B cell (primary cell): ENCODE measurements around the gene SRBD1. TPM values are rescaled to one million over a fixed set of nuclear protein-coding genes. Genes with fewer than 3 reads are reported as not detected.

Source experiments
- ATAC-seq: fragments of 200-7000 bp; cut with Tn5 transposase; one replicate; pipeline ENCODE4 v1.10.0; 2021; ENCODE audit warnings: low read depth, mild to moderate bottlenecking, moderate number of reproducible peaks, moderate library complexity
- CTCF ChIA-PET: fragments of 350-600 bp; sonication (Branson Sonifier 250); formaldehyde crosslinking; loops from one replicate; lab custom pipeline; 2021; ENCODE audit warnings: antibody characterized with exemption, inconsistent platforms; lab: Charles Lee
- POLR2A ChIA-PET: fragments of 350-600 bp; sonication (Branson Sonifier 250); formaldehyde crosslinking; loops from one replicate; lab custom pipeline; 2021; ENCODE audit warnings: antibody characterized with exemption; lab: Charles Lee
- DNase-seq: peaks from one replicate; pipeline ENCODE4 v3.0.0; 2013
- H2AFZ ChIP-seq: 2 replicates; pipeline ENCODE4 v1.6.1; 2012; ENCODE audit warnings: mild to moderate bottlenecking, low read depth, low read length; ENCODE audit not compliant: insufficient read depth, poor library complexity, severe bottlenecking
- H3K27ac ChIP-seq, 2 donors: 1 replicate in 1 of 2; 2 replicates in 1 of 2; pipeline ENCODE4 v1.5.1; 2012 to 2013; ENCODE audit warnings: low read length in 2 of 2, mild to moderate bottlenecking in 2 of 2, moderate library complexity in 1 of 2
- H3K27me3 ChIP-seq, 4 experiments: fragments of 200-600 bp in 1 of 4; sonication (generic) in 1 of 4; replicated peaks in 1 of 4; 1 replicate in 2 of 4; 2 replicates in 2 of 4; pipeline versions ENCODE4 v1.6.1 to v1.7.0; 2013 to 2016; ENCODE audit warnings: low read length in 3 of 4, mild to moderate bottlenecking in 2 of 4, mixed read lengths in 1 of 4, moderate library complexity in 1 of 4; ENCODE audit not compliant: insufficient read depth in 4 of 4, control insufficient read depth in 3 of 4; ENCODE audit errors: control extremely low read depth in 1 of 4
- H3K36me3 ChIP-seq, 2 experiments: replicated peaks in 1 of 2; 1 replicate in 1 of 2; 2 replicates in 1 of 2; pipeline versions ENCODE4 v1.6.1 to v1.7.1; 2013; ENCODE audit warnings: low read length in 1 of 2; ENCODE audit not compliant: insufficient read depth in 2 of 2, control insufficient read depth in 1 of 2; ENCODE audit errors: control extremely low read depth in 1 of 2, extremely low read depth in 1 of 2
- H3K4me1 ChIP-seq, 2 donors: fragments of 200-600 bp in 1 of 2; sonication (generic) in 1 of 2; 1 replicate in 1 of 2; 2 replicates in 1 of 2; pipeline versions ENCODE4 v1.5.1 to v1.6.1; 2013 to 2017; ENCODE audit warnings: low read length in 2 of 2; ENCODE audit not compliant: control insufficient read depth in 2 of 2, insufficient read depth in 2 of 2
- H3K4me2 ChIP-seq: replicated peaks from 2 replicates; pipeline ENCODE3; 2012; ENCODE audit warnings: mild to moderate bottlenecking, low read depth, low read length; ENCODE audit not compliant: poor library complexity, severe bottlenecking
- H3K4me3 ChIP-seq, 5 experiments: fragments of 200-600 bp in 1 of 5; sonication (generic) in 1 of 5; 1 replicate in 3 of 5; 2 replicates in 2 of 5; pipeline versions ENCODE4 v1.5.1 to v1.7.0; 2011 to 2016; ENCODE audit warnings: low read length in 4 of 5, mild to moderate bottlenecking in 4 of 5, low read depth in 2 of 5, control low read depth in 1 of 5, moderate library complexity in 1 of 5; ENCODE audit not compliant: insufficient read depth in 1 of 5; ENCODE audit errors: control extremely low read depth in 1 of 5, extremely low read depth in 1 of 5
- H3K79me2 ChIP-seq: fragments of 200-600 bp; sonication (generic); one replicate; pipeline ENCODE4 v1.6.0; 2016; ENCODE audit warnings: low read length; ENCODE audit not compliant: control insufficient read depth, insufficient read depth
- H3K9ac ChIP-seq: fragments of 200-600 bp; sonication (generic); 2 replicates; pipeline ENCODE4 v1.6.1; 2017; ENCODE audit warnings: mild to moderate bottlenecking, low read length, moderate library complexity
- H3K9me3 ChIP-seq, 3 donors: one replicate each; pipeline versions ENCODE4 v1.6.1 to v1.7.1; 2013; ENCODE audit warnings: low read length in 2 of 3; ENCODE audit not compliant: control insufficient read depth in 2 of 3, insufficient read depth in 1 of 3; ENCODE audit errors: control extremely low read depth in 1 of 3
- H4K20me1 ChIP-seq: 2 replicates; pipeline ENCODE4 v1.6.0; 2012; ENCODE audit warnings: mild to moderate bottlenecking, low read length; ENCODE audit not compliant: insufficient read depth, control insufficient read depth, poor library complexity, severe bottlenecking
- H3K27ac Mint-ChIP-seq: one replicate; pipeline ENCODE4 v1.8.0; 2021; ENCODE audit warnings: mixed read lengths
- H3K27me3 Mint-ChIP-seq: one replicate; pipeline ENCODE4 v1.8.0; 2021; ENCODE audit warnings: mixed read lengths
- H3K4me1 Mint-ChIP-seq: one replicate; pipeline ENCODE4 v1.8.0; 2021; ENCODE audit warnings: mixed read lengths
- H3K4me3 Mint-ChIP-seq: one replicate; pipeline ENCODE4 v1.8.0; 2021; ENCODE audit warnings: mixed read lengths
- H3K9me3 Mint-ChIP-seq: one replicate; pipeline ENCODE4 v1.8.0; 2022; ENCODE audit warnings: mixed read lengths; ENCODE audit not compliant: insufficient read depth
- EZH2 ChIP-seq: IDR thresholded peaks from 2 replicates; pipeline ENCODE4 v1.6.1; 2012; ENCODE audit warnings: borderline replicate concordance, low read depth, mild to moderate bottlenecking, moderate library complexity, low read length; ENCODE audit not compliant: insufficient read depth, poor library complexity, severe bottlenecking
- WGBS: methylation state at CpG from one replicate; pipeline ENCODE4 v1.1.5; 2013; ENCODE audit warnings: missing lambda C conversion rate; ENCODE audit not compliant: insufficient coverage; 5-methylcytosine and 5-hydroxymethylcytosine counted together
- intact Hi-C: fragments of 100-400 bp; cut with micrococcal nuclease; formaldehyde crosslinking; loops from one replicate; pipeline ENCODE4 v1.10.0; 2022
- polyA plus RNA-seq: library from polyadenylated mRNA; depleted of rRNA; stranded (reverse); fragments of >200 nt; gene quantifications from 2 replicates; pipeline ENCODE4 v1.2.3, GENCODE V29; 2012
- total RNA-seq, 2 donors: library from RNA; stranded (reverse); fragments of 120-200 nt in 1 of 2; gene quantifications; 1 replicate in 1 of 2; 2 replicates in 1 of 2; pipeline versions ENCODE4 v1.2.3 to v1.2.4, GENCODE V29; 2013 to 2022
- TF ChIP-seq, protein P1 (sequence below): fragments of 200-600 bp; IDR thresholded peaks from one replicate; pipeline ENCODE4 v1.8.0; 2022; ENCODE audit warnings: antibody characterized with exemption, mild to moderate bottlenecking

SRBD1 gene
- total and polyA plus RNA-seq, 2 donors (not counting 1 experiment from before 2014, with no cell fraction given), result 6.2 to 27.1 TPM

DNA sequence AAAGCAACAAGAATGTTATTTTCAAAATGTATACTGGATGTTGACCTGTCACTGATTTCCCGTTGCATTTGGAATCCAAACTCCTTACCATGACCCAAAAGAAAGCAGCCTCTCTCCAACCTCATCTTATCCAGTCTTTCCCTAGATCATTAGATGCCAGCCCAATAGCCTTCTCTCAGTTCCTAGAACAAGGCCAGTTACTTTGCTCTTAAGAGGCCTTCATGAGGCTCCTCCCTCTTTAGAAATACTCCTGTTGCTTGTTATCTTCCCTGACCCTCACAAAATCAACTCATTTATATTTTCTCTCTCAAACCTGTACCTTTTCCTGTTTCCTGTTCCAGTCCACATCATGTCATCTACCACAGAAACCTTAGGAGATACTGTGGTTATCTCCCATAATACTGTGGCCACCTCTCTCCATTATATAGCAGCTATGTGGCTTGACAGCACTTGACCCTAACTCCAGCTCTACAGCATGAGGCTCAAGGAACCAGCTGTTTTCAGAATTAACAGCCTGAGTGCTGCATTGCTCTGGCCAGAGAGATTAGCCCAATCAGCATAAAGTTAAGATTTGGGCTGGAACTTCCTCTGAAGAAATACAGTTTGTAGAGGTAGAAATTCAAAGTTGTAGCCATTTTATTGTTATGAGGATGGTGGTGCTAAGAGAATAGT lies 22.8 kb downstream of the SRBD1 start:
- ATAC-seq, result no peak

DNA sequence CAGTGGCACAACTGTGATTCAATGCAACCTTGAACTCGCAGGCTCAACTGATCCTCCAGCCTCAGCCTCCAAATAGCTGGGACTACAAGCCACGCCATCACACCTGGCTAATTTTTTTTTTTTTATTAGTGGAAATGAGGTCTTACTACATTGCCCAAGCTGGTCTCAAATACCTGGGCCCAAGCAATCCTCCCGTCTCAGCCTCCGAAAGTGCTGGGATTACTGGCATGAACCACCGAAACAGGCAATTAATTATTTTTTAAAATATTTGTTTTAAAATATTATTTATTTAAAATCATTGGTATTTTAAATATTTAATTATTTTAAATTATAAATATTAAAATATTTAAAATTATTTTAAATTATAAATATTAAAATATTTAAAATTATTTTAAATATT lies 24.5 kb downstream of the SRBD1 start:
- no peaks in the 10 kb centered on the region for H3K9me3 ChIP-seq
- TF ChIP-seq EZH2, result no peak
- TF ChIP-seq, protein P1, sequence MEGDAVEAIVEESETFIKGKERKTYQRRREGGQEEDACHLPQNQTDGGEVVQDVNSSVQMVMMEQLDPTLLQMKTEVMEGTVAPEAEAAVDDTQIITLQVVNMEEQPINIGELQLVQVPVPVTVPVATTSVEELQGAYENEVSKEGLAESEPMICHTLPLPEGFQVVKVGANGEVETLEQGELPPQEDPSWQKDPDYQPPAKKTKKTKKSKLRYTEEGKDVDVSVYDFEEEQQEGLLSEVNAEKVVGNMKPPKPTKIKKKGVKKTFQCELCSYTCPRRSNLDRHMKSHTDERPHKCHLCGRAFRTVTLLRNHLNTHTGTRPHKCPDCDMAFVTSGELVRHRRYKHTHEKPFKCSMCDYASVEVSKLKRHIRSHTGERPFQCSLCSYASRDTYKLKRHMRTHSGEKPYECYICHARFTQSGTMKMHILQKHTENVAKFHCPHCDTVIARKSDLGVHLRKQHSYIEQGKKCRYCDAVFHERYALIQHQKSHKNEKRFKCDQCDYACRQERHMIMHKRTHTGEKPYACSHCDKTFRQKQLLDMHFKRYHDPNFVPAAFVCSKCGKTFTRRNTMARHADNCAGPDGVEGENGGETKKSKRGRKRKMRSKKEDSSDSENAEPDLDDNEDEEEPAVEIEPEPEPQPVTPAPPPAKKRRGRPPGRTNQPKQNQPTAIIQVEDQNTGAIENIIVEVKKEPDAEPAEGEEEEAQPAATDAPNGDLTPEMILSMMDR, result no peak
- no peak overlapping the region for H3K27ac ChIP-seq
- no peak overlapping the region for H3K4me2 ChIP-seq
- no peak overlapping the region for H3K4me3 Mint-ChIP-seq
- H3K4me3 ChIP-seq, result no peak overlapping the region
- no peaks in the 10 kb centered on the region for H4K20me1 ChIP-seq
- no peaks in the 10 kb centered on the region for H3K4me1 ChIP-seq
- no peak overlapping the region for H2AFZ ChIP-seq
- no peaks in the 10 kb centered on the region for H3K27me3 Mint-ChIP-seq
- H3K27me3 ChIP-seq, result no peaks in the 10 kb centered on the region
- H3K9me3 Mint-ChIP-seq, result no peaks in the 10 kb centered on the region
- no peak overlapping the region for H3K27ac Mint-ChIP-seq
- peaks cover 5% of the 10 kb centered on the region for H3K79me2 ChIP-seq
- CTCF ChIA-PET, result interaction anchor here (1.0 to 2.3 kb wide), 5 partner anchors 9 to 1225 kb away, joined by 3 to 13 read pairs (median 4); partner anchors contain the start of genes CAMKMT and PREPL
- WGBS, result no CpG with 5 or more reads among the region's 5 CpGs
- no peak for ATAC-seq
- H3K36me3 ChIP-seq, result peaks cover 3 to 5% of the 10 kb centered on the region in 2 experiments
- POLR2A ChIA-PET, result no interaction called here
- intact Hi-C loops, result loop anchor here (10.0 kb wide), 1 partner anchor 778 kb away; no protein-coding TSS in a partner anchor
- H3K9ac ChIP-seq, result no peak overlapping the region
- no peak for DNase-seq
- peaks cover 16% of the 10 kb centered on the region for H3K4me1 Mint-ChIP-seq

More for the DNA sequence above, 22.8 kb downstream of the SRBD1 start:
- WGBS, result 100% methylated on average over 1 of the region's 1 CpG
- H3K4me3 Mint-ChIP-seq, result no peak overlapping the region
- Histone ChIP-seq H3K4me2 (no peak overlapping the region), H4K20me1 (peaks cover 6% of the 10 kb centered on the region), H3K4me1 (no peaks in the 10 kb centered on the region), H3K36me3 (peaks cover 5 to 7% of the 10 kb centered on the region in 2 experiments), H3K79me2 (peaks cover 14% of the 10 kb centered on the region), H3K4me3 (no peak overlapping the region), H3K9me3 (no peaks in the 10 kb centered on the region), H2AFZ (no peak overlapping the region), H3K27me3 (no peaks in the 10 kb centered on the region), H3K9ac (no peak overlapping the region), H3K27ac (no peak overlapping the region)
- POLR2A ChIA-PET, result no interaction called here
- CTCF ChIA-PET, result interaction anchor here (1.0 kb wide), 1 partner anchor 11 kb away, joined by 4 read pairs; no protein-coding TSS in a partner anchor
- H3K4me1 Mint-ChIP-seq, result peaks cover 19% of the 10 kb centered on the region
- no peak for DNase-seq
- peak overlapping the region; percentile 8 for H3K27ac Mint-ChIP-seq
- no peaks in the 10 kb centered on the region for H3K9me3 Mint-ChIP-seq
- intact Hi-C loops, result loop anchor here (10.0 kb wide), 1 partner anchor 777 kb away; no protein-coding TSS in a partner anchor
- TF ChIP-seq, protein P1, result no peak
- TF ChIP-seq EZH2, result no peak
- no peaks in the 10 kb centered on the region for H3K27me3 Mint-ChIP-seq
